ENCODE measurements around the gene ZNF764.

DNA sequence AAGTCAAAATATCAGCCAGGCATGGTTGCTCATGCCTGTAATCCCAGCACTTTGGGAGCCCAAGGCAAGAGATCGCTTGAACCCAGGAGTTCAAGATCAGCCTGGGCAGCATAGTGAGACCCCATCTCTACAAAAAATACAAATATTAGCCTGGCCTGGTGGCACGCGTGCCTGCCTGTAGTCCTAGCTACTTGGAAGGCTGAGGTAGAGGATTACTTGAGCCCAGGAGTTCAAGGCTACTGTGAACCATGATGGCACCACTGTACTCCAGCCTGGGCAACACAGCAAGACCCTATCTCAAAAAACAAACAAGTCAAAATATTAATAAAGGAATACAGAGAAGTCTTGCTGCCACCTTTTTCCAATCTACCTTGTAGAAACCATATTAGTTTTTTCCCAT lies 47.8 kb upstream of the ZNF764 start:
- no peak for TF ChIP-seq CTCF (conservative IDR thresholded peaks at IDR 0.05; ENCODE audit: low read length)
- TF ChIP-seq EZH2phosphoT487 (IDR thresholded peaks at IDR 0.05; ENCODE audit: borderline replicate concordance): no peak
